HepG2 (cell line): ENCODE data around the gene CACTIN. TPM values are rescaled to one million over a fixed set of nuclear protein-coding genes. Genes with fewer than 3 reads are reported as not detected.

Experiments used
- ATAC-seq: fragments of 200-7000 bp; cut with Tn5 transposase; 3 replicates; pipeline ENCODE4 v1.9.1; 2020; ENCODE audit warnings: mild to moderate bottlenecking, moderate library complexity
- BruUV-seq: library from RNA; stranded (reverse); fragments of 400-500 nt; replicated peaks from 2 replicates; lab custom pipeline; 2021; lab: Mats Ljungman, UMichigan
- CTCF ChIA-PET: fragments of 300-600 bp; formaldehyde crosslinking; extraction: SDS; loops from one replicate; lab custom pipeline; 2021; ENCODE audit warnings: low total read pairs, inconsistent platforms, low intra/inter-chr PET ratio; lab: Yijun Ruan, JAX
- POLR2A ChIA-PET: fragments of 350-600 bp; sonication (Branson Sonifier 250); formaldehyde crosslinking; loops from one replicate; lab custom pipeline; 2020; ENCODE audit warnings: antibody characterized with exemption, inconsistent platforms; lab: Yijun Ruan, JAX
- DNase-seq: peaks from one replicate; pipeline ENCODE4 v3.0.0-alpha.2; 2015; ENCODE audit warnings: low spot score
- FAIRE-seq: peaks from 3 replicates; lab custom pipeline; 2011; peaks lifted over from hg19 to GRCh38; lab: Jason Lieb, UNC
- H2AFZ ChIP-seq: one replicate; pipeline ENCODE4 v1.6.1; 2011; ENCODE audit warnings: low read length, inconsistent platforms
- H3K27ac ChIP-seq: fragments of 300-600 bp; 3 replicates; pipeline ENCODE4 v1.8.0; 2011; ENCODE audit warnings: mixed run types, mild to moderate bottlenecking, mixed read lengths, low read length, inconsistent platforms; ENCODE audit not compliant: insufficient read depth; ENCODE audit errors: extremely low read length
- H3K27me3 ChIP-seq, 2 experiments: fragments of 200-600 bp in 1 of 2; 2 replicates in 1 of 2; 3 replicates in 1 of 2; pipeline versions ENCODE4 v1.6.0 to v1.8.0; 2011; ENCODE audit warnings: low read length in 2 of 2, mild to moderate bottlenecking in 2 of 2, moderate library complexity in 2 of 2, inconsistent platforms in 1 of 2; ENCODE audit not compliant: insufficient read depth in 2 of 2, control insufficient read depth in 1 of 2
- H3K36me3 ChIP-seq, 2 experiments: fragments of 200-600 bp in 1 of 2; replicated peaks in 1 of 2; 2 replicates in 1 of 2; 3 replicates in 1 of 2; pipeline versions ENCODE4 v1.5.1 to v1.8.0; 2011; ENCODE audit warnings: low read length in 2 of 2, inconsistent platforms in 1 of 2; ENCODE audit not compliant: insufficient read depth in 2 of 2, control insufficient read depth in 1 of 2
- H3K4me1 ChIP-seq: 2 replicates; pipeline ENCODE4 v1.5.1; 2012; ENCODE audit warnings: low read length, inconsistent platforms; ENCODE audit not compliant: insufficient read depth
- H3K4me2 ChIP-seq: 2 replicates; pipeline ENCODE4 v1.6.0; 2011; ENCODE audit warnings: low read depth, low read length, inconsistent platforms
- H3K4me3 ChIP-seq, 3 experiments: fragments of 200-600 bp in 1 of 3; sonication (generic), shearing (Covaris generic) in 1 of 3; replicated peaks in 1 of 3; 2 replicates each; pipeline ENCODE4 v1.5.1; 2011 to 2016; ENCODE audit warnings: low read length in 3 of 3, inconsistent platforms in 2 of 3, low read depth in 2 of 3, mild to moderate bottlenecking in 2 of 3, control low read depth in 1 of 3, mixed read lengths in 1 of 3; ENCODE audit not compliant: insufficient read depth in 1 of 3
- H3K79me2 ChIP-seq: one replicate; pipeline ENCODE4 v1.6.1; 2011; ENCODE audit warnings: low read length, inconsistent platforms; ENCODE audit not compliant: insufficient read depth
- H3K9ac ChIP-seq: 2 replicates; pipeline ENCODE4 v1.6.0; 2011; ENCODE audit warnings: mild to moderate bottlenecking, low read depth, low read length, inconsistent platforms; ENCODE audit not compliant: insufficient read depth
- H3K9me3 ChIP-seq: 2 replicates; pipeline ENCODE4 v1.5.1; 2012; ENCODE audit warnings: mild to moderate bottlenecking, low read length
- H4K20me1 ChIP-seq: 2 replicates; pipeline ENCODE4 v1.6.0; 2011; ENCODE audit warnings: inconsistent platforms, mild to moderate bottlenecking, low read length, moderate library complexity; ENCODE audit not compliant: insufficient read depth
- AGO2 ChIP-seq: fragments of 200-400 bp; formaldehyde crosslinking; optimal IDR thresholded peaks from 2 replicates; pipeline ENCODE3; 2017; ENCODE audit warnings: mild to moderate bottlenecking, low read depth, low read length, moderate library complexity
- CEBPB ChIP-seq: IDR thresholded peaks from 2 replicates; pipeline ENCODE4 v1.6.1; 2011; ENCODE audit warnings: low read depth, low read length, improper control_type of control experiment, borderline replicate concordance
- NFKBIZ ChIP-seq: IDR thresholded peaks from 2 replicates; pipeline ENCODE4 v1.6.1; 2018; ENCODE audit warnings: missing genetic modification reagents, missing compliant biosample characterization
- NONO ChIP-seq, 2 experiments: fragments of 450-650 bp in 1 of 2; sonication (generic) in 1 of 2; formaldehyde crosslinking in 1 of 2; IDR thresholded peaks in 1 of 2; conservative IDR thresholded peaks in 1 of 2; 2 replicates each; pipeline versions ENCODE4 v1.6.1 to v1.8.0; 2017 to 2022; ENCODE audit warnings: mild to moderate bottlenecking in 1 of 2, missing genetic modification reagents in 1 of 2, moderate library complexity in 1 of 2
- PAWR ChIP-seq: sonication (generic); formaldehyde crosslinking; IDR thresholded peaks from 2 replicates; pipeline ENCODE4 v1.4.0; 2020; ENCODE audit warnings: missing genetic modification reagents, mild to moderate bottlenecking, borderline replicate concordance
- RBFOX2 ChIP-seq: fragments of 200-400 bp; formaldehyde crosslinking; IDR thresholded peaks from 2 replicates; pipeline ENCODE4 v1.6.1; 2017; ENCODE audit warnings: low read depth, mild to moderate bottlenecking, low read length
- TRIM24 ChIP-seq: sonication (generic); formaldehyde crosslinking; IDR thresholded peaks from 2 replicates; pipeline ENCODE4 v1.8.0; 2022; ENCODE audit warnings: mild to moderate bottlenecking, missing genetic modification reagents
- ZBTB39 ChIP-seq: sonication (generic); formaldehyde crosslinking; IDR thresholded peaks from 2 replicates; pipeline ENCODE4 v1.5.0; 2020; ENCODE audit warnings: missing genetic modification reagents
- ZKSCAN8 ChIP-seq: IDR thresholded peaks from 2 replicates; pipeline ENCODE4 v1.6.1; 2016; ENCODE audit warnings: borderline replicate concordance, missing genetic modification reagents, missing compliant biosample characterization
- ZMYM4 ChIP-seq: sonication (generic); formaldehyde crosslinking; IDR thresholded peaks from 2 replicates; pipeline ENCODE4 v1.8.1; 2023; ENCODE audit warnings: mild to moderate bottlenecking, missing genetic modification reagents
- ZNF33A ChIP-seq: sonication (generic); formaldehyde crosslinking; IDR thresholded peaks from 2 replicates; pipeline ENCODE4 v1.5.1; 2020; ENCODE audit warnings: missing genetic modification reagents, mild to moderate bottlenecking, moderate library complexity, borderline replicate concordance
- WGBS: methylation state at CpG from one replicate; pipeline ENCODE4 v1.1.6; 2017; ENCODE audit warnings: low lambda C conversion rate; 5-methylcytosine and 5-hydroxymethylcytosine counted together
- in situ Hi-C: cut with HindIII; loops from 2 replicates; pipeline ENCODE4 v1.10.0; 2017; ENCODE audit warnings: low pct_unique_long_range_greater_than_20kb; ENCODE audit not compliant: extremely low pct_ligation_motif_present
- intact Hi-C: fragments of 100-400 bp; cut with micrococcal nuclease; formaldehyde crosslinking; loops from one replicate; pipeline ENCODE4 v1.10.0; 2022; ENCODE audit not compliant: unreplicated experiment
- polyA plus RNA-seq, 8 experiments: library from polyadenylated mRNA; depleted of rRNA in 3 of 8; stranded (reverse) in 7 of 8; unstranded in 1 of 8; fragments of >200 nt; fragmentation: Illumina TruSeq in 4 of 8; extraction: Trizol in 4 of 8; gene quantifications; 2 replicates each; pipeline versions ENCODE4 v1.2.1 to v1.2.3, GENCODE V29; 2011 to 2016; ENCODE audit warnings: low read depth in 4 of 8, missing spikeins in 1 of 8, mixed read lengths in 1 of 8; ENCODE audit not compliant: insufficient read depth in 1 of 8
- total RNA-seq, 5 experiments: library from RNA; depleted of rRNA; stranded (reverse); fragments of >200 nt; fragmentation: Illumina TruSeq; extraction: Trizol; gene quantifications; 2 replicates each; pipeline ENCODE4 v1.2.3, GENCODE V29; 2016; ENCODE audit warnings: low read depth in 1 of 5
- TF ChIP-seq, protein P1 (sequence below): sonication (generic); formaldehyde crosslinking; IDR thresholded peaks from 2 replicates; pipeline ENCODE4 v1.9.0; 2022; ENCODE audit warnings: low read depth, missing genetic modification reagents

The CACTIN gene
- total and polyA plus RNA-seq, 2 of the 13 experiments (the other 11 are each of a cell fraction or from before 2014, with no cell fraction given) = 10.0 to 16.6 TPM

- Histone ChIP-seq H2AFZ (no peak overlapping the region), H3K79me2 (no peaks in the 10 kb centered on the region), H3K4me1 (peaks cover 4% of the 10 kb centered on the region), H3K4me3 (no peak overlapping the region), H3K4me2 (no peak overlapping the region), H3K36me3 (peaks cover 4 to 13% of the 10 kb centered on the region in 2 experiments; a peak in 2 of 5 replicates), H3K9me3 (no peaks in the 10 kb centered on the region), H3K9ac (no peak overlapping the region), H3K27ac (no peak overlapping the region), H4K20me1 (no peaks in the 10 kb centered on the region), H3K27me3 (no peaks in the 10 kb centered on the region)
- WGBS = 96% methylated on average over 66 of the region's 79 CpGs
- in situ Hi-C loops = no loop called here
- DNase-seq = no peak
- intact Hi-C loops = no loop called here
- ChIA-PET POLR2A (no interaction called here), CTCF (no interaction called here)
- ATAC-seq = no peak
- no peak for TF ChIP-seq CEBPB
- peak; percentile 33 for TF ChIP-seq AGO2
- TF ChIP-seq RBFOX2 = peak; percentile 40; the same call in 1 of the 2 replicates
- TF ChIP-seq ZKSCAN8 (CRISPR knock-in tag) = no peak
- no peak for TF ChIP-seq ZMYM4 (CRISPR knock-in tag)
- no peak for FAIRE-seq
- BruUV-seq = no TSS peak
These were observed 13.5 kb downstream of the CACTIN start for GRCh38 chr19:3612901-3613741.

- Histone ChIP-seq H3K4me1 (peaks cover 12% of the 10 kb centered on the region), H3K79me2 (no peaks in the 10 kb centered on the region), H3K4me2 (no peak overlapping the region), H2AFZ (no peak overlapping the region), H3K9me3 (no peaks in the 10 kb centered on the region), H3K27ac (no peak overlapping the region), H3K9ac (no peak overlapping the region), H3K4me3 (no peak overlapping the region), H3K36me3 (peaks cover 4 to 13% of the 10 kb centered on the region in 2 experiments; a peak in 2 of 5 replicates), H4K20me1 (no peaks in the 10 kb centered on the region), H3K27me3 (no peaks in the 10 kb centered on the region)
- 99% methylated on average over 17 of the region's 33 CpGs for WGBS
- intact Hi-C loops = no loop called here
- CTCF ChIA-PET = no interaction called here
- POLR2A ChIA-PET = no interaction called here
- in situ Hi-C loops = no loop called here
- ATAC-seq = no peak
- FAIRE-seq = no peak
- DNase-seq = no peak
- no TSS peak for BruUV-seq
- TF ChIP-seq, protein P1, sequence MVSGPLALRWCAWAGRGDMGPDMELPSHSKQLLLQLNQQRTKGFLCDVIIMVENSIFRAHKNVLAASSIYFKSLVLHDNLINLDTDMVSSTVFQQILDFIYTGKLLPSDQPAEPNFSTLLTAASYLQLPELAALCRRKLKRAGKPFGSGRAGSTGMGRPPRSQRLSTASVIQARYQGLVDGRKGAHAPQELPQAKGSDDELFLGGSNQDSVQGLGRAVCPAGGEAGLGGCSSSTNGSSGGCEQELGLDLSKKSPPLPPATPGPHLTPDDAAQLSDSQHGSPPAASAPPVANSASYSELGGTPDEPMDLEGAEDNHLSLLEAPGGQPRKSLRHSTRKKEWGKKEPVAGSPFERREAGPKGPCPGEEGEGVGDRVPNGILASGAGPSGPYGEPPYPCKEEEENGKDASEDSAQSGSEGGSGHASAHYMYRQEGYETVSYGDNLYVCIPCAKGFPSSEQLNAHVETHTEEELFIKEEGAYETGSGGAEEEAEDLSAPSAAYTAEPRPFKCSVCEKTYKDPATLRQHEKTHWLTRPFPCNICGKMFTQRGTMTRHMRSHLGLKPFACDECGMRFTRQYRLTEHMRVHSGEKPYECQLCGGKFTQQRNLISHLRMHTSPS (CRISPR knock-in tag) = no peak
- no peak for TF ChIP-seq NONO (IDR thresholded peaks at IDR 0.05)
- no peak for TF ChIP-seq NONO (CRISPR knock-in tag; conservative IDR thresholded peaks at IDR 0.05)
- no peak for TF ChIP-seq TRIM24
- TF ChIP-seq PAWR (CRISPR knock-in tag) = no peak
- no peak for TF ChIP-seq NFKBIZ (CRISPR knock-in tag)
- no peak for TF ChIP-seq ZBTB39 (CRISPR knock-in tag)
- no peak for TF ChIP-seq ZNF33A
These were observed 14.3 kb downstream of the CACTIN start for GRCh38 chr19:3612330-3612729.
